Stimulated activated CD4-positive, alpha-beta T cell treated with anti-CD3 and anti-CD28 coated beads, Interleukin-4, amount 100 ng/mL, for 24 hours (primary cell): Measurements from ENCODE around the gene ACTN4.

Experiments used
- DNase-seq: peaks from one replicate; pipeline ENCODE4 v3.0.0-alpha.2; 2020

The ACTN4 gene

DNA sequence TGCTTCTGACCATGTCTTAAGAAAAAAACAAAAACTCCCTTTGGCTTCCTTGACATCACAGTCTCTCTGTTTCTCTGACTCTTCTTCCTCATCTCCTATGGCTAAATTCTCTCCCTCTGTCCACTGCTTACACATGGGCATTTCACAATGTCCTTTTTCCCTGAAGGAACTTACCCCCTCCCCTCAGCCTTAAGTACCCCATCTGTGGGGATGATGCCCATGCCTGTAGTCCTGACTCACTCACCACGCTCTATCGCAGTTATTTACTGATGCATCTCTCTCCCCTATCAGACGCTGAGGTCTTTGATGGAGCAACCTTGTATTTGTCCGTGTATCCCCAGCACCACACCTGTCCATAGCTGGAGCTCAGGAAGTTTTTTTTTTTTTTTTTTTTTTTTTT is 32.4 kb downstream of the ACTN4 start:
- DNase-seq, result no peak

DNA sequence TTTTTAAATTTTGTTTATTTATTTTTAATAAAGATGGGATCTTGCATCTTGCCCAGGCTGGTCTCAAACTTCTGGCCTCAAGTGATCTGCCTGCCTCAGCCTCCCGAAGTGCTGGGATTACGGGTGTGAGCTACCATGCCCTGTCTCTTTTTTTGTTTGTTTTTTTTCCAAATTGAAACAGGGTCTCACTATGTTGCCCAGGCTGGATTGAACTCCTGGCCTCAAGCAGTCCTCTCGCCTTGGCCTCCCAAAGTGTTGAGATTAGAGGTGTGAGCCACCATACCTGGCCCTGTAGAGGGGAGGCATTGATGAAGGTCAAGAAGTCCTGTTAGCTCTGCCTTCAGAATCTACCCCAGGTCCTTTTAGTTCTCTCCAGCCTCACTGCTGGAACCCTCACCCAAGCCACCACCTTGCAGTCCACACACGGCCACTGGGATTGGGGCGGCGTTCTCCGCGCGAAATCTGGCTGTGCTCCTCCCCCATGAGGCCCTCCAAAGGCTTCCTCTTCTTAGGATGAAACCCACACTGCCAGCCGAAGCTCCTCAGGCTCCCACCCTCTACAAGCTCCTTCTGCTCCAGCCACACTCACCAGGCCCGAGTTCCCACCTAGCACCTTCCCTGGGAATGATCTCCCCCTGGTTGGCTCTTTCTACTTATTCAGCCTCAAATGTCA is 34.9 kb downstream of the ACTN4 start:
- no peak for DNase-seq

DNA sequence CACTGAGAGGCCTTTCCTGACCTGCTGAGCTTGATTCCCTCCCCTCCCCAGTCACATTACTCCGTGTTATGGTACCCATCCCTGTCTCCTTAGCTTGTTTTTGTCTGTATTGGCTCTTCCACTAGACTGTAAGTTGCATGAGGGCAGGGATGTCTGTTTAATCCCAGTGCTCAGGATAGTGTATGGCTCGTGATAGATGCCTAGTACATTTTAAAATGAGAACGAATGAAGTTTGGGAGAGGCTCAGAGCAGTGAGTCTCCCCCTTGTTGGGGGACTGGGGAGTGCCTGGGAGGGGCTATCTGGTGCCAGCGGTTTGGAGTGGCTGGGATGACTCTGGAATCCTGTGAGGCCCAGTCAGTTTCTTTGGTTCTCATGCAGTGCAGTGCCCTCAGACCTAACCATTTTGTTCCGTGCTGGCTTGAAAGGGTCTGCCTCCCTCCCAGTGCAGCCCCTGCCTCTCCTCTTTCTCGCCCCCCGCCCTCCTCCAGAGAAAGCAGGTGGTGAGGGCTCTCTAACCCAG is 35.5 kb downstream of the ACTN4 start:
- no peak for DNase-seq

DNA sequence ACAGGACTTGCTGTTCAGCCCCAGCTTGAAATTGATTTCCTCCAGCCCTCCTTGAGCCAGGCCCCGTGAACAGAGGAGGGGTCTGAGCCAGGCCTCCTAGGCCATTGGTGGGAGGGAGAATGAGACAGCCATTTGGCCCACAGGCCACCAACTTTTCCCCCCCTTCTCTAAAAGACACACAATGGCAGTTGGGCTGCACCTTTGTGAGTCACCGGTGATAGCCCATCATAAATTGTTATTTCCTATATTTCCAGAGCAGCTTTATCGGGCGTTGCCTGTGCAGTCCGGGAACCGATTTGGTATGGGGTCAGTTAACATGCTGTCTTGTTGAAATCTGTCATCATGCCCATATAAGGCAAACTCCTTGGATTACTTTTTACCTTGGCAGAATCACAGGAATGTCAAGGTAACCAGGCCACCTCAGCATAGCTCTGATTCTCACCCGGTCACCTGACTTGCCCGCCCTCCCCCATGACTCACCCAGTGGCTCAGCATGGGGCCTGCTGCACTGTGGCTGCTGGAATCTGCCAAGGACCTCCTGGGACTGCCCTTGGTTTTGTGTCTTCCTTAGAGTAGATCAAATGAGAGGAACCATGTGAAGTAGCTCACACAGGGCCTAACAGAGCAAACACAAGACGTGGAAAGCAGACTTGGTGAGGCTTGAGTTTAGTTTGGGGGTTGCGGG is 36.1 kb downstream of the ACTN4 start:
- peak; percentile 54 for DNase-seq

DNA sequence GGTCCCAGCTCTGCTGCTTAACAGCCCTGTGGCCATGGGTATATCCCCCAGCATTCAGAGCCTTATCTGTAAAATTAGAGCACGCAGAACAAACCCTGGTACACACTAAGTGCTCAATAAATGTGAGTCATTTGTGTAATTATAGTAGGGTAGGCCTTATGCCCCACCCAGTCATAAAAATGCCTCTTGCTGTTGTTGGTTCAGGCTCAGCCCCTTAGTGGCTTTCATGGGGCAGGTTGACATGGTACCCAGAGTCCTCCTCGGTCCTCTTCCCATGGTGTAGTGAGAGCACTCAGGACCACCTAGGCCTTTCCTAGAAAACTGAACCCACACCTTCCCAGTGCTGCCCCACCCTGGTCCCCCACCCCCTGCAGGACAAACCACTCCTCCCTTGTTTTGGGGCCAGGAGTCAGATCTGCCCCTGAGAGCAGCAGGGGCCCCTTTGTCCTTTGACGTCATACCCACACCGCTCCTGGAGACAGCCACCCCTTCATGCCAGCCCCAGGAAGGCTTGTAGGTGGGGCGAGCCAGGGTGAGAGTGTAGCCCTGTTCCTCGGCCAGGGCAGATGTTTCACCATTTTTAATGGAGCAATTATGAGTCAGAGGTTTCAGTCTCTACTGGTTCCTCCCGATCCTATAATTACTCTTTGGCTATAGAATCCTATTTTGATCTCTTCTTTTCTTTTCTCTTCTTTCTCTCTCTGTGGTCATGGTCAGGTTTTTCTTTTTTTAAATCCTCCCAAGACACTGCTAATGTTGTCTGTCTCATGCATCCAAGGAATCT is 36.8 kb downstream of the ACTN4 start:
- DNase-seq, result peak; percentile 21

DNA sequence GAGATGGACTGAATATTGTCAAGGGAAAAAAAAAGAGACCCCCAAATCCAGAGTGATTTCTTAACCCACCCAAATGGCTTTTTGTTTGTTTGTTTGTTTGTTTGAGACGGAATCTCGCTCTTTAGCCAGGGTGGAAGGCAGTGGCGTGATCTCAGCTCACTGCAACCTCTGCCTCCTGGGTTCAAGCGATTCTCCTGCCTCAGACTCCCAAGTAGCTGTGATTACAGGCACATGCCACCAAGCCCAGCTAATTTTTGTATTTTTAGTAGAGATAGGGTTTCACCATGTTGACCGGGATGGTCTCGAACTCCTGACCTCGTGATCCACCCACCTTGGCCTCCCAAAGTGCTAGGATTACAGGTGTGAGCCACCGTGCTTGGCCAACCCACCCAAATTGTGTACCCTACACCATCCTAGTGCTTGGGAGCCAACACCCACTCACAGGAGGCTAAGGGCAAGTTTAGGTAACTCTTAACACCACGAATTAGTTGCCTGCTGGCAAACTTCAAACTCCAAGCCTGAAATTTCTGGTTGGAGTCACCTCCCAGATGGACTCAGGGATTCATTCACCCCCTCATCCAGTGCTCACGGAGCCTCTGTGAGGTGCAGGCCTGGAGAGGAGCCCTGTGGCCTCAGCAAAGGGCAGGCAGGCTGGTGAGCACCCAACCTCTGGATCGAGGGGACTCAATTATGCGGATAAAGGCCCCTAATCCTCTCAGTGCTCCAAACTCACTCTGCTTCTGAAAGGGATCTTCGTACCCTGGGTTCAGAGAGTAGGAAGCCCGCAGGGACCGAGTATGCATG is 37.6 kb downstream of the ACTN4 start:
- no peak for DNase-seq

DNA sequence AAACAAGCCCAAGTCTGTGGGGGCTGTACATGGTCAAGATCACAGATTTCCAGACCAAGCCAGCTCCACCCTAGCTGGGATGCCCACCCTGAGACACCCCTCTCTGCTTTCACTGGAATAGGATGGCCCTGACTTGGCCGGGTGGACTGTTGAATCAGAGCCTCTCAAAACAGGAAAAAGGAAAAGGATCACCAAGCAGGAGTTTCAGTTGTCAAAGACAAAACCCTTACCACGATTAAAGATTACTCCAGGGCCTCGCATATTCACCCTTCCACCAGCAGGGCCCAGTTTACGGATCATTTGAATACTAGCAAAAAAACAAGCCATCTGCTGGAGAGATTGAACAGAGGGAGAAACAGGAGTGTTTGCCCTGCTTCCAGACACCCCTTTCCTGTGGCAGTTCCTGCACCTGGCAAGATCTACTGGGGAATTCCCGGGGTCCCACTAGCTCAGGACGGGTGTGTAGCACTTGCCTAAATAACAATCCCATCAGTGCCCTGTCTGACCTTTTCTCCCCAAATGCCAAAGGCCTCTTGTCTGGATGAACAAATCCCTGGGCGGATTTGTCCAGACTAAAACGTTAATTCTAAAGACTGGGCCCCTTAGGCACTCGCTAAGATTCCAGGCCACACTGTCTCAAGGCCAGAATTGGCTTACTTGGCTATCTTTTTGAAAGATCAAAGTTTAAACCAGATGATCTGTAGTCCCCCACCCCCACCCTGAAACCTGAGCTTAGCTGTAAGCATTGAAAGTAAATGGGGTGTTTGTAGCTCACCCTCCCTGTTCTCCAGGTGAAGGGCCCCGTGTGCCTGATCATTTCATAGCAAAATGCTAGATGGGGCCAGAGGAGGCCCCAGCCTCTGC is 38.4 kb downstream of the ACTN4 start:
- DNase-seq, result no peak

DNA sequence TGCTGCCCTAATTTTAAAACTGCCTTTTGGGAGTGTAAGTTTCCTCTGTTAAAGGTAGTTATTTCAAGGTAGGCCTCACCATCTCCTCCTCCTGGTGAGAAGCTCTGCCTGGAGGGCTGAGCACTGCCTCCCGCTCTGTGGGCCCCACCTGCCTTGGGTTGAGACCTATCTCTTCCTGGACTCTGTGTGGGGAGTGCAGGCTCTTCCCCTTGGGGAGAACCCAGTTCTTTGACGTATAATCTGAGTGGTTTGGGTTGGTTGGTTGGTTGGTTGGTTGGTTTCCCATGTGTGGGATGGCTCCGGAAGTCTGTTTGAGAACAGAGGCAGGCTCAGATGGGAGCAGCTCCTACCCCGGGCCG is 39.1 kb downstream of the ACTN4 start:
- DNase-seq, result peak; percentile 30

DNA sequence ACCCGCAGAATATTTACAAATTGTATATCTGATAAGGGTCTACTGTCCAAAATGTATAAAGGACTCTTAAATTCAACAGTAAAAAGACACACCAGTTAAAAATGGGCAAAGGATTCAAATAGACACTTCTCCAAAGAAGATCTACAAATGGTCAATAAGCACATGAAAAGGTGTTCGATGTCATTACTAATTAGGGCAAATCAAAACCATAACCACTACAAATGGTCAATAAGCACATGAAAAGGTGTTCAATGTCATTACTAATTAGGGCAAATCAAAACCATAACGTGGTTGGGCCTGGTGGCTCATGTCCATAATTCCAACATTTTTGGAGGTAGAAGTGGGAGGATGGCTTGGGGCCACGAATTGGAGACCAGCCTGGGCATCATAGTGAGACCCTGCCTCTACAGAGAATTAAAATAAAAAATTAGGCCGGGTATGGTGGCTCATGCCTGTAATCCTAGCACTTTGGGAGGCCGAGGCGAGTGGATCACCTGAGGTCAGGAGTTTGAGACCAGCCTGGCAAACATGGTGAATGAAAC is 40.5 kb downstream of the ACTN4 start:
- no peak for DNase-seq

DNA sequence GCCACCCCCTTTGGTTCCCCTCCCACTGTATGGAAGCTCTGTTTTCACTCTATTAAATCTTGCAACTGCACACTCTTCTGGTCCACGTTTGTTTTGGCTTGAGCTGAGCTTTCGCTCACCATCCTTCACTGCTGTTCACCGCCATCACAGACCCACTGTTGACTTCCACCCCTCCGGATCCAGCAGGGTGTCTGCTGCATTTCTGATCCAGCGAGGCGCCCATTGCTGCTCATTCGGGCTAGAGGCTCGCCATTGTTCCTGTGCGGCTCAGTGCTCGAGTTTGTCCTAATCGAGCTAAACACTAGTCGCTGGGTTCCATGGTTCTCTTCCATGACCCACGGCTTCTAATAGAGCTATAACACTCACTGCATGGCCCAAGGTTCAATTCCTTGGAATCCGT is 42.7 kb downstream of the ACTN4 start:
- DNase-seq, result no peak

DNA sequence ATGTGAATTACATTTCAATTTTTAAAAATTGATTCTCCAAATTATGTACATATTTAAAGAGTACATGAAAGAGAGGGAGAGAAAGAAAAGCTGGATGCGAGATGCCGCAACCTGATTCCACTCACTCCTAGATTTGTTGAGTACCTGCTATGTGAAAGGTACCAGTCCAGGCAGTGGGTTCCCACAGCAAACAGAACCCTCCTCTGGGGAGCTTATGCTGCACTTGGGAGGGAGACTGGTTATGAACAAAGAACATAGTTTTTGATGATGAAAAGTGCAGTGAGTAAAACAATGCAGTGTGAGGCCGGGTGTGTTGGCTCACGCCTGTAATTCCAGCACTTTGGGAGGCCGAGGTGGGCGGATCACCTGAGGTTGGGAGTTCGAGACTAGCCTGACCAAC is 43.4 kb downstream of the ACTN4 start:
- DNase-seq, result no peak

DNA sequence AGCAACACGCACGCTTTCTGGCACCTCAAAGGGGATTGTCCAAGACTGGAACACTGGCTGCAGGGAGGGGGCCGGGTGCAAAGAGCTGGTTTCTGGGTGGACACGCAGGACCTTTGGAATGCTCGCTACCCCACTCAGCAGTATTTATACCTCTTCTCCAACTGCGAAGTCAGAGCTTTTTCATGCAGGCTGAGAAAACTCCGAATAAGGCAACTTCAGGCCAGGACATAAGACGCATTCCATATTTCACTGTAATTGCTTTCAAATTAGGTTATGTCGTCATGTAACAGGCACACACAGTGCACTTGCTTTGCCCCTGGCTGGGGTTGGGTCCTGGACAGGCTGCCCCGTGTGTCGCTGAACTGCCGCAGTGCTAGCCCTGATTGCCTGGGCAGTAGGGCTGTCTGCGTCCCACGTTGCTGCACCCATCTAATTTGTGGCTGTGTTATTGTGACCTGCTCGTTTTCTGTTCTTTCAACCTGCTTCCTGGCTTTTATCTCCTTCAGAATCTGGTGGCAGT is 44.5 kb downstream of the ACTN4 start:
- DNase-seq, result no peak

DNA sequence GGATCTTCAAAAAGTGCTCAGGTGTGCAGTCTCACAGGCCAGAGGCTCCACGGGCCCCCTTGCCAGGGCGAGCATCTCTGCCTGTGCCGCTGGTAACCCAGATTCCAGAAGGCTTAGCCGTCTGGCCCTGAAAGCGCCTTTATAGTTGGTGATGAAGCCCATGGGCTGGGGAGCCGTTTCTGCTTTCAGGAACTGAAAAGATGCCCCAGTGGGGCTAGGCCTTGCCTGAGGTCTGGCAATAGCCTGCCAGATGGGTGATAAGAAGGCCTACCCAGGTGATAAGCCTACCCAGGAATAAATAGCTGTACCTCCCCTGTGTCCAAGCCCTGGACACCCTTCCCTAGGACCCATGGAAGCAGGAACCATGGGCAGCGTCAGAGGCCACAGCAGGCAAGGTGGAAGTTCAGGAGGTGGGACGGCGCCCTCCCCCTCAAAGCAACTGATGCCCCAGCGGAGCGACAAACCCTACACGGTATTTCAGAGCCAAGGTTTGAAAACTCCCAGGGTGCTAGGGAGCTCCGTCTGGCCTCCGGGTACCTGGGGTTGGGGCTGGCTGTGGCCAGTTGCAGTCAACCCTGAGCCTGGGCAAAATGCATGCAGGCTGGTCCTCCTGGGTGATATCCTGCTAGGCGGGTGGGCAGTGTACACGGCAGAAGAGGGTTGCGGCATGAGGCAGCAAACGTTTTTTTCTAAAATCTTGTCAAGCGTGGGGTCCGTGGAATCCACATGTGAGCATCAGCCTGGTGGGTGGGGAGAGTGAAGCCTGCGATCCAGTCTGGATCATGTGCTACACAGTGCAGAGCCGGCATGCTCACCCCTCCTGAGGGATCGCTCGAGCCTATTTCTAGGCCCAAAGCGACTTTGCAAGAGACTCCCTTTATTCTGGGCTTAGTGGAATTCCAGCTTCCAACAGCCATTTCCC is 45.3 kb downstream of the ACTN4 start:
- no peak for DNase-seq

DNA sequence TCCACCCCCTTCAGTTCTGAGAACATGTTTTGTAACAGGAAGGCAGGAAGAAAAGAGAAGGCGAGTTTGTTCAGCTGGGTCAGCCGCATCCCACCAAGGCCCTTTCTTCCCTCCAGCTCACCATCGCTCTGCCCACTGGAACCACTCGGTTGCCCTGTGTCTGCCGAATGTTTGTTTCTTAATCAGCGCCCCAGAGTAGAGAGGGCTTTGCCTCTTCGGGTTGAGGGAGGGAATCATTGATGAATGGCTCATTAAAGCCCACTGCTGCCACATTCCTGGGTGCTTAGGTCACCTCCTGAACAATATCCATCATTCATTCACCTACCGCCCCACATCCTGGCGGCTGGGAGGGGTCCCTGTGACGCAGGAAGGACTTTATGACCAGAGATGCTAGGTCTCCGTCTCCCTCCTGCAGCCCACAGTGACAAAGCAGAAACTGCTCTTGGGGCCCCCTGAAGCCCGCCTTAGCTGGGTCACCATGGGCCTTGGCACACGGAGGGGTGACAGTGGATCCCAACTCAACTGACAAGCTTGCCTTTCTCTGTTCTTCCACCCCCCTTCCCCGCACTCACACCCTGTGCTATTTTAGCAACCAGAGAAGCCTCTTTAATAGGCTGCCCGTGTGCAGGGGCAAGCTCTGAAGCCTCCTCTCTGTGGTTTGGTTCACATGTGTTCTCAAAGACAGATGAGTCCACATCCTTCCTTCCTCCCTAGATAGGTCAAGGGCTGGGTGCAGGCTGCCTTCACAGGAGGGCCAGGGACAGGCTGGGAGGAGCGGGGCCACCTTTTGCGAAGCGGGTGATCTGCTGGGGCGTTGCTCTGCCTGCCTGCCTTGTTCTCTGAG is 46.2 kb downstream of the ACTN4 start:
- DNase-seq, result peak; percentile 24

DNA sequence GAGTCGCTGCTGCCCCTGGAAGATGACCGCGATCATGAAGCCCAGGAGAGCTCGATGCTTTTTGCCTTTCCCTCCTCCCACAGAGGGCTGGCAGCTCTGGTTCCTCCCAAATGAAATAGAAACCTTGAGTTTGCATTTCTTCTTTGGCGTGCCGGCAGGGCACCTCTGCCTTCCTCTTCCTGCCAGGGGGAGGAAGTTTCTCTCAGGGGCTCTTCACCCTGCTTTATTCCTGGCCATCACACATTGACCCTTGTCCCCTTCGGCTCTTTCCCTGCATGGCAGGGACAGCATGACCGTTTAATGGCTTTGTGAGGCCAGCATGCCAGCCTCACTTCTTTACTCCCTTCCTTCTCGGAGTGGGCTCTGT is 47.9 kb downstream of the ACTN4 start:
- no peak for DNase-seq

DNA sequence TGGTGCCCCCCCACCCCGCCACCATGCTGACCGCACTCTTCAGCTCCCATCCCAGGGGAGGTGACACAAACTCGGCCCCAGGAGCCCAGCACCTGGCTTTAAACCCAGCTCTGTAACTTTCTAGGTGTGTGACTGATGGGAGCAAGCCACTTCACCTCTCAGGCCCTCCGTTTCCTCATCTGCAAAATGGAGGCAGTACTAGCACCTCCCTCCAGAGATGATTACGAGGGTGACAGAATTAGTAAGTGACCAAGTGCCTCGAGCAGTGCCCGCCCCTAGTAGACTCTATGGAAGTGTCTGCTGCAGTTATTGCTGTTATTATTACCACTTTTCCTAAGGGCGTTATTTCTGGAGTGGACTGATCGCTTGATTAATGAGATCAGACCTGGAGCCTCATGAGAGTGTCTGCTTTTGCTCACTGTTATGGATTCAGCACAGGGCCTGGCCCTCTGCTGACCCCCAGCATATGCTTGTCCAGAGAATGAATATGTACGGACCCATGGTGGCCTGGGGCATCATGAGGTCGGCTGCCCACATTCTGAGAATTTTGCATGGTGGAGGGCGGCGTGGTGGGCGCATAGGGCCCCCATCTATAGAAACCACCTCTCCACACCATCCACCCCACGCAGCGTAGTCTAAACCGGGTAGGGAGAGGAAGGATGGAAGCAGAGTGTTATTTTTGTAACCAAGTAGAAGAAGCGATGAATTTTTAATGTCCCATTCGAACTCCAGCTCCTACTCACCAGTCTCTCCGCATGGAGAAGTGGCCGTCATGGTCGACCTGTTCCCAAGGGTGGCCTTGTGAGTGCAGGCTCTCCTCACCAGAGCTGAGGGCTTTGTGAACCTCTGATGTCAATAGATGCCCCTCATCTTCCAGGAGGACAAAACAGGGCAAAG is 48.6 kb downstream of the ACTN4 start:
- no peak for DNase-seq

DNA sequence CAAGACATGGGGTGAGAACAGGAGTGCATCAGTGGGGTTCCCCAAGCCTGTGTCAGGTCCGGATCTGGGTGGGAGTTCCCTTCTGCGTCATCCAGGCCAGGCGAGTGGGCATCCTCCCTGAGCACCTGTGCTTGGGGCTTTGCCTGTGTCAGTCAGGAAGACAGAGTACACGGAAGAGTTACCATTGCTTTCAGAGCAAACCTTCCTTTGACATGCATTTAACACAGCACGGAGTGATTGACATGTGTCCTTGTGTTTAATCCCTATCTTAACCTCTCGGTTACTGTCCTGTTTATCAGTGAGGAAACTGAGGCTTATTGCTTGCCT is 49.2 kb downstream of the ACTN4 start:
- DNase-seq, result no peak

DNA sequence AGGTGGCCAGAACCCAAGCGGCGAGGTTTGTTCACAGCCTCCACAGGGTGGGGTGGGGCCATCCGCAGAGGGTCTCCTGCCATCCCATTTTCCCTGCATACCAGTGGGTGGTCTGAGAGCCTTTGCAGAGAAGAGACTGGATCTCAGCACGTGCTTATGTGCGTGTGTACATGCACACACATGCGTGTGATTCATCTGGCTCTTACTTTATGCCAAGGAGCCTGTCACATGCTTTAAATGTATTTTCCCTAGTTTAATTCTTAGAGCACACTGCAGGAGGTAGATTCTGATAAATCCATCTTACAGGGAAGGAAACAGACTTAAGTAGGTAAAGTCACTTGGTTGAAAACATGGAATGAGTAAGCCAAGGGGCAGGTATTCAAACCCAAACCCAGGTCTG is 49.7 kb downstream of the ACTN4 start:
- DNase-seq, result no peak

DNA sequence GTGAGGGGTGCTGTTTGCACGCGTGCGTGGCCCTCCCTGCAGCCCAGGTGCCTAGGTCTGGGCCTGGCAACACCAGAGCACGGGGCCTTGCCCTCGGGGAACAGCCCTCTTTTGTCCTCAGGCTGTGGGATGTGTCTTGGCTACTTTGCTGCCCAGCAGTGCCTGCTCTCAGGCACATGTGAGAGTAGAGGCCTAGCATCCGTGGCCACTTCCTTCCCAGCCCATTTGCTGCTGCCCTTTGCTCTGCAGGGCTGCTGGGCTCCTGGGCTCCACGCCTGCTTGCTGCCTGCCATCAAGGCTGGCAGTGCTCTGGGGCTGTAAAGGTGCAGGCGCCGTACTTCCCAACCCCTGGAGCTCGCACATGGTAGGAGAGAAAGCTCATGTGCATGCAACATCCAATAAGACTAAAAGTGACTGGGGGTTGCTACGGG is 50.2 kb downstream of the ACTN4 start:
- DNase-seq, result no peak
